Liver (tissue), 3 donors: ENCODE data around the gene LHFPL2.

ENCODE experiments used
- EGR1 ChIP-seq, 2 donors: IDR thresholded peaks; 2 replicates each; pipeline ENCODE4 v1.6.1; 2016 to 2018; ENCODE audit warnings: antibody characterized with exemption in 2 of 2, low read depth in 2 of 2
- FOXA1 ChIP-seq: IDR thresholded peaks from 2 replicates; pipeline ENCODE4 v1.6.1; 2016; ENCODE audit warnings: antibody characterized with exemption
- GABPA ChIP-seq, 2 donors: IDR thresholded peaks in 1 of 2; conservative IDR thresholded peaks in 1 of 2; 2 replicates each; pipeline ENCODE4 v1.6.1; 2016; ENCODE audit warnings: antibody characterized with exemption in 2 of 2, mild to moderate bottlenecking in 1 of 2, moderate library complexity in 1 of 2
- HNF4G ChIP-seq: IDR thresholded peaks from 2 replicates; pipeline ENCODE4 v1.6.1; 2016; ENCODE audit warnings: antibody characterized with exemption
- NR2F2 ChIP-seq: IDR thresholded peaks from 2 replicates; pipeline ENCODE4 v1.6.1; 2016; ENCODE audit warnings: antibody characterized with exemption
- RAD21 ChIP-seq, 2 donors: IDR thresholded peaks; 2 replicates each; pipeline ENCODE4 v1.6.1; 2016; ENCODE audit warnings: antibody characterized with exemption in 2 of 2, mild to moderate bottlenecking in 2 of 2
- SP1 ChIP-seq: IDR thresholded peaks from 2 replicates; pipeline ENCODE4 v1.6.1; 2018; ENCODE audit warnings: antibody characterized with exemption, mild to moderate bottlenecking
- TAF1 ChIP-seq: conservative IDR thresholded peaks from 2 replicates; pipeline ENCODE4 v1.6.1; 2016; ENCODE audit warnings: antibody characterized with exemption, mild to moderate bottlenecking
- YY1 ChIP-seq: IDR thresholded peaks from 2 replicates; pipeline ENCODE4 v1.6.1; 2016; ENCODE audit warnings: antibody characterized with exemption, mild to moderate bottlenecking
- ZBTB33 ChIP-seq: IDR thresholded peaks from 2 replicates; pipeline ENCODE4 v1.6.1; 2016; ENCODE audit warnings: antibody characterized with exemption
- TF ChIP-seq, protein P1 (sequence below): fragments of 150-350 bp; IDR thresholded peaks from 2 replicates; pipeline ENCODE4 v1.5.1; 2017; ENCODE audit warnings: improper control_type of control experiment, low read depth, low read length; ENCODE audit not compliant: missing input control
- TF ChIP-seq, protein P2 (sequence below): IDR thresholded peaks from 2 replicates; pipeline ENCODE4 v1.6.1; 2016; ENCODE audit warnings: antibody characterized with exemption, mild to moderate bottlenecking
- TF ChIP-seq, protein P3 (sequence below): IDR thresholded peaks from 2 replicates; pipeline ENCODE4 v1.6.1; 2016; ENCODE audit warnings: antibody characterized with exemption
- TF ChIP-seq, protein P4 (sequence below): IDR thresholded peaks from 2 replicates; pipeline ENCODE4 v1.6.1; 2016; ENCODE audit warnings: antibody characterized with exemption
- donor health status: healthy.
- donor health status: healthy.

DNA sequence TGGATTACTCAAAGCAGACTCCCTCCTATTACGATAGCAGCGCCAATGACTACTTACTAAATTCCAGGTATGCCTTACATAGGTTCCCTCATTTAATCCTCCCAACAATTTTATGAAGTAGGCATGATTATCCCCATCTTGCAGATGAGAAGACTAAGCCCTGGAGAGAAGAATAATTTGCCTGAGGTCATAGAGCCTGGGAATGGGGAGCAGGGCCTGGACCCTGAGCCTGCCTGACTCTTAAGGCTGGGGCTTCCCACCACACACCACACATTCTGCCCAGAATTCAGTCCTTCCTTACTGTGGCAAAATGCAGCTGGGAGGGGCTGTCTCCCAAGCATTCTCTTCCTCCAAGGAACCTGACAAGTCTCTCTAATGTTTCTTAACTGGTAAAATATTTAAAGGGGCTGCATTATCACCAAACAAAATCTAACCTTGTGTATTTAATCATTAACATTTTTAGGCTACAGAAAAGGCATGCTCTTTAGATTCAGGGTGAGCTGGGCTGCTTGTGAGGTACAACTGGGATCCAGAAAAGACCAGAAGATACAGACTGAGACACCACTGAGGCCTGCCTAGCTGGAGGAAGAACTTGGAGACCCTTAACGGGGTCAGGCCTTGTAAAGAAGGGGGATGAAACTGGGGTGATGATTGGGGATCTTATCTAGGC, 26.1 kb downstream of the LHFPL2 start:
- no peak for TF ChIP-seq FOXA1
- TF ChIP-seq, protein P1, sequence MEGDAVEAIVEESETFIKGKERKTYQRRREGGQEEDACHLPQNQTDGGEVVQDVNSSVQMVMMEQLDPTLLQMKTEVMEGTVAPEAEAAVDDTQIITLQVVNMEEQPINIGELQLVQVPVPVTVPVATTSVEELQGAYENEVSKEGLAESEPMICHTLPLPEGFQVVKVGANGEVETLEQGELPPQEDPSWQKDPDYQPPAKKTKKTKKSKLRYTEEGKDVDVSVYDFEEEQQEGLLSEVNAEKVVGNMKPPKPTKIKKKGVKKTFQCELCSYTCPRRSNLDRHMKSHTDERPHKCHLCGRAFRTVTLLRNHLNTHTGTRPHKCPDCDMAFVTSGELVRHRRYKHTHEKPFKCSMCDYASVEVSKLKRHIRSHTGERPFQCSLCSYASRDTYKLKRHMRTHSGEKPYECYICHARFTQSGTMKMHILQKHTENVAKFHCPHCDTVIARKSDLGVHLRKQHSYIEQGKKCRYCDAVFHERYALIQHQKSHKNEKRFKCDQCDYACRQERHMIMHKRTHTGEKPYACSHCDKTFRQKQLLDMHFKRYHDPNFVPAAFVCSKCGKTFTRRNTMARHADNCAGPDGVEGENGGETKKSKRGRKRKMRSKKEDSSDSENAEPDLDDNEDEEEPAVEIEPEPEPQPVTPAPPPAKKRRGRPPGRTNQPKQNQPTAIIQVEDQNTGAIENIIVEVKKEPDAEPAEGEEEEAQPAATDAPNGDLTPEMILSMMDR = no peak
- TF ChIP-seq SP1 = no peak
- TF ChIP-seq GABPA (IDR thresholded peaks at IDR 0.05 in 1 of 2, conservative IDR thresholded peaks at IDR 0.05 in 1 of 2) = no peak
- TF ChIP-seq ZBTB33 = no peak
- no peak for TF ChIP-seq EGR1 (IDR thresholded peaks at IDR 0.05; ENCODE audit: low read depth in 2 of 2)
- TF ChIP-seq, protein P2, sequence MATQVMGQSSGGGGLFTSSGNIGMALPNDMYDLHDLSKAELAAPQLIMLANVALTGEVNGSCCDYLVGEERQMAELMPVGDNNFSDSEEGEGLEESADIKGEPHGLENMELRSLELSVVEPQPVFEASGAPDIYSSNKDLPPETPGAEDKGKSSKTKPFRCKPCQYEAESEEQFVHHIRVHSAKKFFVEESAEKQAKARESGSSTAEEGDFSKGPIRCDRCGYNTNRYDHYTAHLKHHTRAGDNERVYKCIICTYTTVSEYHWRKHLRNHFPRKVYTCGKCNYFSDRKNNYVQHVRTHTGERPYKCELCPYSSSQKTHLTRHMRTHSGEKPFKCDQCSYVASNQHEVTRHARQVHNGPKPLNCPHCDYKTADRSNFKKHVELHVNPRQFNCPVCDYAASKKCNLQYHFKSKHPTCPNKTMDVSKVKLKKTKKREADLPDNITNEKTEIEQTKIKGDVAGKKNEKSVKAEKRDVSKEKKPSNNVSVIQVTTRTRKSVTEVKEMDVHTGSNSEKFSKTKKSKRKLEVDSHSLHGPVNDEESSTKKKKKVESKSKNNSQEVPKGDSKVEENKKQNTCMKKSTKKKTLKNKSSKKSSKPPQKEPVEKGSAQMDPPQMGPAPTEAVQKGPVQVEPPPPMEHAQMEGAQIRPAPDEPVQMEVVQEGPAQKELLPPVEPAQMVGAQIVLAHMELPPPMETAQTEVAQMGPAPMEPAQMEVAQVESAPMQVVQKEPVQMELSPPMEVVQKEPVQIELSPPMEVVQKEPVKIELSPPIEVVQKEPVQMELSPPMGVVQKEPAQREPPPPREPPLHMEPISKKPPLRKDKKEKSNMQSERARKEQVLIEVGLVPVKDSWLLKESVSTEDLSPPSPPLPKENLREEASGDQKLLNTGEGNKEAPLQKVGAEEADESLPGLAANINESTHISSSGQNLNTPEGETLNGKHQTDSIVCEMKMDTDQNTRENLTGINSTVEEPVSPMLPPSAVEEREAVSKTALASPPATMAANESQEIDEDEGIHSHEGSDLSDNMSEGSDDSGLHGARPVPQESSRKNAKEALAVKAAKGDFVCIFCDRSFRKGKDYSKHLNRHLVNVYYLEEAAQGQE = no peak
- no peak for TF ChIP-seq YY1
- TF ChIP-seq, protein P3, sequence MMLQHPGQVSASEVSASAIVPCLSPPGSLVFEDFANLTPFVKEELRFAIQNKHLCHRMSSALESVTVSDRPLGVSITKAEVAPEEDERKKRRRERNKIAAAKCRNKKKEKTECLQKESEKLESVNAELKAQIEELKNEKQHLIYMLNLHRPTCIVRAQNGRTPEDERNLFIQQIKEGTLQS = no peak
- no peak for TF ChIP-seq RAD21 (IDR thresholded peaks at IDR 0.05)
- no peak for TF ChIP-seq TAF1
- no peak for TF ChIP-seq HNF4G
- TF ChIP-seq, protein P4, sequence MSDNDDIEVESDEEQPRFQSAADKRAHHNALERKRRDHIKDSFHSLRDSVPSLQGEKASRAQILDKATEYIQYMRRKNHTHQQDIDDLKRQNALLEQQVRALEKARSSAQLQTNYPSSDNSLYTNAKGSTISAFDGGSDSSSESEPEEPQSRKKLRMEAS = no peak
- no peak for TF ChIP-seq NR2F2
